Activated naive CD4-positive, alpha-beta T cell treated with anti-CD3 and anti-CD28 coated beads for 36 hours (primary cell): ENCODE data around the gene TSPAN17. TPM values are rescaled to one million over a fixed set of nuclear protein-coding genes. Genes with fewer than 3 reads are reported as not detected.

Source experiments
- CTCF ChIA-PET: fragments of 350-600 bp; sonication (Branson Sonifier 250); formaldehyde crosslinking; loops from one replicate; lab custom pipeline; 2021; ENCODE audit warnings: antibody characterized with exemption; lab: Charles Lee
- DNase-seq: peaks from one replicate; pipeline ENCODE4 v3.0.0-alpha.2; 2020
- H3K27ac Mint-ChIP-seq: one replicate; pipeline ENCODE4 v1.8.0; 2021; ENCODE audit warnings: mild to moderate bottlenecking, mixed read lengths
- H3K27me3 Mint-ChIP-seq: one replicate; pipeline ENCODE4 v1.8.0; 2021; ENCODE audit warnings: low read depth, mixed read lengths
- H3K36me3 Mint-ChIP-seq: one replicate; pipeline ENCODE4 v1.8.0; 2021; ENCODE audit warnings: low read depth, mixed read lengths
- H3K4me1 Mint-ChIP-seq: one replicate; pipeline ENCODE4 v1.8.0; 2021; ENCODE audit warnings: low read depth, mixed read lengths
- H3K4me3 Mint-ChIP-seq: one replicate; pipeline ENCODE4 v1.8.0; 2021; ENCODE audit warnings: mild to moderate bottlenecking, moderate library complexity, mixed read lengths
- H3K9me3 Mint-ChIP-seq: one replicate; pipeline ENCODE4 v1.8.0; 2021; ENCODE audit warnings: mixed read lengths
- intact Hi-C: fragments of 100-400 bp; cut with micrococcal nuclease; formaldehyde crosslinking; loops from one replicate; pipeline ENCODE4 v1.15.1; 2023
- total RNA-seq, 2 experiments: library from RNA; stranded (reverse); gene quantifications; one replicate each; pipeline ENCODE4 v1.2.3, GENCODE V29; 2021

The TSPAN17 gene
- total RNA-seq, 2 experiments from 2014 or later: 17.2 to 17.4 TPM

DNA sequence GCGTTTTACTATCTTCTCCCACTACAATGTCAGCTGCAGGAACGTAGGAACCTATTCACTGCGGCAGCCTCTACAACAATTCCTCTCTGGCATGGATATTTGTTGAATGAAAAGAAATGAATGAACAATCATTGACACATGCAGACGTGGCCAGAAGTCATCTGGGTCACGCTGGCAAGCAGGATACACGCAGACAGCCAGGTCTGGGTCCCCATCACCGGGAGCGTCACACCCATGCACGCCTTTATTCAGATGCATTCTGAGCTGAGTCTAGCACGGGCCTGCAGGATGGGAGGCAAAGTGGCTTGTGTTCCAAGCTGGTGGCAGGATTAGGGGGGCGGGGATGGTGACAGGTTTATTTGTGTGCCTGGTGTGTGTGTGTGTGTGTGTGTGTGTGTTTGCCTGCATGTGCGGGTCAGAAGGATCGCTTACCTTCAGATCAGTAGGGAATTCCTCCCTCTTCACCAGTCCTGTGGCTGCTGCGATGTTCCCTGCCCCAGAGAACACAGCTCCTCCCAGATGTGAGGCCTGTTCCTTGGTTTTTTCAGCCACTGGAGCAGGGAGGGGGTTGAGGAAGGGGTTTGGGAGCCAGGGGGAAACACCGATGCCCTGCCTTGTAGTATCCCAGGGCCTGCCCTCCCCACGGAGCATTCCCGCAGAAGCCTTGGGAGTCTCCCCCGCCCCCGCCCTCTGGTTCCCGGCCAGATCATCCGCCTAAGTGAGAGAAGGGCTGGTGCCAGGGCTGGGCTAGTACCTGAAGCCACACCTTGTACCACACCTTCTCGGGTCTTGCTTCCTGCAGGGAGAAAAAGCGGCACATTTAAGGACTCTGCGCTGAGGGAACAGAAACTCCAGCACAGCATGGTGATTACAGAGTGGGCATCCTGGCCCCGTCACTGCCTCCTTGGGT is 21.1 kb upstream of the TSPAN17 start:
- no peak for DNase-seq
- CTCF ChIA-PET: interaction anchor here (0.6 to 1.6 kb wide), 2 partner anchors 34 to 117 kb away, joined by 3 to 5 read pairs; no protein-coding TSS in a partner anchor
- Mint-ChIP-seq H3K27me3 (peaks cover 45% of the 10 kb centered on the region), H3K4me3 (no peak overlapping the region), H3K27ac (no peak overlapping the region), H3K4me1 (peaks cover 12% of the 10 kb centered on the region), H3K36me3 (no peaks in the 10 kb centered on the region), H3K9me3 (no peaks in the 10 kb centered on the region)
- intact Hi-C loops: no loop called here

DNA sequence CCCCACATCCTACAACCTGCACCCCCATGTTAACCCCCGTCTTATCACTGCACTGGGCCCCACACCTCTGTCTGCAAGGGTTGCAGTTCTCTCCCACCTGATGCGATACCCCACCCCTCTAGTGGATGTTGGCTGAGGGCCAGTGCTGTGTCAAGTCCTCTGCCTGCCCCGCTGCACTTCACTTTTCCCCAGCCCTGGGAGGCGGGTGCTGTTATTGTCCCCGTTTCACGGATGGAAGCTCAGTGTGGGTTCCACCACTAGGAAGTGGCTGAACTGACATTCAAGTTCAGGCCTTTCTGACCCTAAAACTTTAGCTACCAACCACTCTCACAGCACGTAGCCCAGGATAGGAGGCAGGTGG is 20.4 kb upstream of the TSPAN17 start:
- peaks cover 12% of the 10 kb centered on the region for H3K4me1 Mint-ChIP-seq
- H3K36me3 Mint-ChIP-seq: no peaks in the 10 kb centered on the region
- no peak overlapping the region for H3K27ac Mint-ChIP-seq
- peaks cover 49% of the 10 kb centered on the region for H3K27me3 Mint-ChIP-seq
- intact Hi-C loops: no loop called here
- DNase-seq: no peak
- H3K4me3 Mint-ChIP-seq: no peak overlapping the region
- no peaks in the 10 kb centered on the region for H3K9me3 Mint-ChIP-seq
- CTCF ChIA-PET: interaction anchor here (0.7 kb wide), 1 partner anchor 96 kb away, joined by 3 read pairs; no protein-coding TSS in a partner anchor

DNA sequence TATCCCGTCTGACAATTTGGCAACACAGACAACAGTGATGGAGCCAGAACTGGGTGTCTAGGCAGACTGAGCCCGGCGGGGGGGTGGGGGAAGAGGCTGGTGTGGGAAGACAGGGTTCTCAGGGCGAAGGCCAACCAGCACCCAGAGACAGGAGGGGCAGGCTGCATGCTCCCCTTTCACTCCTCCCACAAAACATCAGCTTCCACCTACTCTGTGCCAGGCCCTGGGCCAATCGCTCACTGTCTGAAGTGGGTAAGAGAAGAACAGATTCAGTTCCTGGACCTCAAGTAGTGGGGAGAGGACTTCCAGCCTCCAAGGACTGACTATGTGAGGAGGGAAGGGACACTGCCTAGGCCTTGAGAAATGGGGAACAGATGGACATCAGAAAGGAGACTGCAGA is 19.7 kb upstream of the TSPAN17 start:
- intact Hi-C loops: no loop called here
- no peak for DNase-seq
- H3K9me3 Mint-ChIP-seq: no peaks in the 10 kb centered on the region
- H3K4me1 Mint-ChIP-seq: peaks cover 12% of the 10 kb centered on the region
- H3K36me3 Mint-ChIP-seq: no peaks in the 10 kb centered on the region
- CTCF ChIA-PET: interaction anchor here (0.7 kb wide), 1 partner anchor 97 kb away, joined by 3 read pairs; no protein-coding TSS in a partner anchor
- no peak overlapping the region for H3K27ac Mint-ChIP-seq
- no peak overlapping the region for H3K4me3 Mint-ChIP-seq
- peaks cover 51% of the 10 kb centered on the region for H3K27me3 Mint-ChIP-seq

DNA sequence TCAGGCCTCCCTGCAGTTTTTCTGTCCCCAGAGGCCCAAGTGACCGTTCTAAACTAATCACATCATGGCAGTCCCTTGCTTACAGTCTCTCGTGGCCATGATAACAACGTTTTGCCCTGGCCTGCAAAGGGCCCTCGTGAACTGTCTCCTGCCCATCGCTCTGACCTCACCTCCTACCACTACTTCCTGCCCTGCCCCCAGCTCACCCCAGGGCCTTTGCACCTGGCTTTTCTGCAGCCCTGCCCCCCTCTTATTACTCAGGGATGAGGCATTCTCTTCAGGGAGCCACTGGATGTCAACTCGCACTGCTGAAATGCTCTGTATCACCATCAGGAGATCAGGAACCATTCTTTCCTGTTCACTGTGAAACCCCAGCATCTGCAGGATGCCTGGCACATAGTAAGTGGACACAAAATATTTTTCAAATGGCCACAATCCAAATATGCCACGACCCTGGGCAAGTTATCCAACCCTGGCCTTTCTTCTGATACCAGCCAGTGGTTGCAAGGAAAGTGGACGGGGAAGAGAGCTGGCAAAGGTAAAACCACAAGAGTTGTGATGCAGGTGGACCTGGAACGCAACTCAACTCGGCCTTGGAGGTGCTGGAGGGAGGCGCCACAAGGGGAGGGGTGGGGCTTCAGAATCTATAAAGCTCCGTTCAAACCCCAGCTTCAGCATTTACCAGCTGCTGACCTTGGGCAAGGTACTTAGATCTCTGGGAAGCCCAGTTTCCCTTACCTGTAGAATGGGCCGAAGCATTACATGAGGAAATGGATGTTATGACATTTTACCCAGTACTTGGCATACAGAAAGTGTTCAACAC is 18.7 kb upstream of the TSPAN17 start:
- Mint-ChIP-seq H3K4me3 (no peak overlapping the region), H3K27ac (no peak overlapping the region), H3K36me3 (no peaks in the 10 kb centered on the region), H3K27me3 (peaks cover 54% of the 10 kb centered on the region), H3K9me3 (no peaks in the 10 kb centered on the region), H3K4me1 (peaks cover 12% of the 10 kb centered on the region)
- CTCF ChIA-PET: interaction anchor here (1.2 kb wide), 1 partner anchor 59 kb away, joined by 3 read pairs; no protein-coding TSS in a partner anchor
- no peak for DNase-seq
- intact Hi-C loops: no loop called here

DNA sequence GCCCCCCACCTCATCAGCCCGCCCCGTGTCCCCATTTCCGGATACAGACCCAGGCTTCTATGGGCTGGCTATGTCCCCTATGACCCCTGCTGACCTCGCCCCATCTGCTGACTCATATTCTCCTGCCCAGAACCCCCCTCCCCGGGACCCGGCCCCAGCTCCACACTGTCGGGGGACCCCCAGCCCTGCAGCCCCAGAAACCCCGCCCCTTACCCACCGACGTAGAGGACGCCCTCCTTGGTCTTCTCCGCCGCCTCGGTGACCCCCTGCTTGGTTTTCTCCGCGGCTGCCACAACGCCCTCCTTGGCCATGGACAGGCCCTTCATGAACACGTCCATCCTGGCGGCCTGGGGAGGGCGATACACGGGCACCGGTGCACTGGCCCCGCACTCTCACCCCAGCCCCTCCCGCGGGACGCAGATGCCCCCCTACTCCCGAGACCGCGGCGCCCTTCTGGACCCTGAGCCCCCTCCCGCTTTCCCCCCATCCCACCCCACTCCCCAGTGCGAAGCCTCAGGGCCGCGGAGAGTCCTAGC is 17.9 kb upstream of the TSPAN17 start:
- H3K27me3 Mint-ChIP-seq: peaks cover 61% of the 10 kb centered on the region
- intact Hi-C loops: no loop called here
- H3K4me1 Mint-ChIP-seq: peaks cover 12% of the 10 kb centered on the region
- DNase-seq: no peak
- no peaks in the 10 kb centered on the region for H3K36me3 Mint-ChIP-seq
- no peak overlapping the region for H3K27ac Mint-ChIP-seq
- H3K9me3 Mint-ChIP-seq: no peaks in the 10 kb centered on the region
- CTCF ChIA-PET: interaction anchor here (1.2 to 1.7 kb wide), 2 partner anchors 56 to 59 kb away, joined by 3 to 4 read pairs; no protein-coding TSS in a partner anchor
- H3K4me3 Mint-ChIP-seq: no peak overlapping the region

DNA sequence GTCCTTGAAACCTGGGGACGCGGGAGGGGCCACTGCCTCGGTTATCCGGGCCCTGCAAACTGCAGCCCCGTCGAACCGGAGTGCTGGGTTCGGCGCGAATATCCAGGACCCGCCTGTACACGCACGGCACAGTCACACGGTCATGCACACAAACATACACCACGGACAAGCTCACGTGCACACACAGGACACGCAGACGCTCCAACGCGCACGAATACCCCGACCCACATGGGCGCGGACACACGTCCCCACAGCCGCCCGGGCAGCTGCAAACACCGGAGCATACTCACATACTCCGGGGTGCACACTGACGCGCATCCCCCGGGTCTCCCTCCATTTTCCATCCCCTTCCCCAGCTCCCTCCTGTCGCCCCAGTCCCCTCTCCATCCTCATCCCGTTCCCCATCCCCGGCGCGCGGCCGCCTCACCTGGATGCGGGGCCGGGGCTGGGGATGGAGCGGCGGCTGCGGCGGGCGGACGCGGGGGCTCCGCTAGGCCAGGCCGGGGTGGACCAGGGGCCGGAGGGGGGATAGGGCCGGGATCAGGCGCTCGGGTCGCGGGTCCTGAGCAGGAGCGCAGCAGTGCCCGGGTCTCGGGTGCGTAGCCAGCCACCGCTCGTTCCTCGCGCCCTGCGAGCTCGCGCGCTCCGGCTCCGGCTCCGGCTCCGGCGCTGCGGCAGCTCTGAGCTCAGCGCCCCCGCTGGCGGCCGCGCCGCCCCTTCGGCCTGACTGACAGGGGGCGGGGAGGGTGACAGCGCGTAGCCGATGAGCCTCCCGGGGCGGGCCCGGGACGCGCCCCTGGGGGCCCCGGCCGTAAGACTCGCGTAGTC is 17.2 kb upstream of the TSPAN17 start, which contains the start of the genes EIF4E1B and SNCB:
Gene EIF4E1B (plus strand): TSS at position 823 of the 828 bp plus-strand sequence. CDS start 12,113 bp downstream, outside the sequence.
Gene SNCB (minus strand): TSS at position 682 of the 828 bp plus-strand sequence. CDS start 880 bp downstream, outside the sequence.
- CTCF ChIA-PET: interaction anchor here (0.9 to 2.2 kb wide), 5 partner anchors 31 to 60 kb away, joined by 3 to 14 read pairs (median 4); no protein-coding TSS in a partner anchor
- peaks cover 12% of the 10 kb centered on the region for H3K4me1 Mint-ChIP-seq
- peak within 1 kb of the TSS; percentile 46 for H3K4me3 Mint-ChIP-seq
- H3K27me3 Mint-ChIP-seq: peaks cover 65% of the 10 kb centered on the region
- DNase-seq: peak; percentile 59
- no peaks in the 10 kb centered on the region for H3K36me3 Mint-ChIP-seq
- H3K9me3 Mint-ChIP-seq: no peaks in the 10 kb centered on the region
- intact Hi-C loops: no loop called here
- no peak within 1 kb of the TSS for H3K27ac Mint-ChIP-seq

DNA sequence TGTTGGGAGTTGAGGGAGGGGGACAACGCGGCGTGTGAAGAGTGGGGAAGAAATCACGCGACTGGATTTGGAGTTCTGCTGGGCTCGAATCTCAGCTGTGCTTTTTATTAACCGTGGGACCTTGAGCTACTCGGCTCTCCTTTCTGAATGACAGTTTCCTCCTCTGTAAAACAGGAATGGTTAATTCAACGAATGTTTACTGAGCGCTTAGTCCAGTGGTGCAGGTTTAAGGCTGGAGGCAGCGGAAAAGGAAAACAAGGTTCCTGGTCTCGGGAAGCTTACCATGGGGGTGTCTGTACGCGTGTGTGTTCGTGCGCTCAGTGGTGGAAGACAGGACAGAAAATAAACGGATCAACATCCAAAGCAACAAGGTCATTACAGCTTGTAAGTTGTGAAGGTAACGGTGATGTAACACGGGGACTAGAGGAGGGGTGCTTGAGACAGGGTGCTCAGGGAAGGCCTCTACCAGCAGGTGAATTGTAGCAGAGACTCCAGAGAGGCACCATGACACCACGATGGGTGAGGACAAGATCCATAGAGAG is 16.5 kb upstream of the TSPAN17 start:
- DNase-seq: no peak
- H3K36me3 Mint-ChIP-seq: no peaks in the 10 kb centered on the region
- peak overlapping the region; percentile 46 for H3K4me3 Mint-ChIP-seq
- intact Hi-C loops: no loop called here
- peaks cover 67% of the 10 kb centered on the region for H3K27me3 Mint-ChIP-seq
- peaks cover 12% of the 10 kb centered on the region for H3K4me1 Mint-ChIP-seq
- no peak overlapping the region for H3K27ac Mint-ChIP-seq
- CTCF ChIA-PET: interaction anchor here (0.6 to 2.2 kb wide), 5 partner anchors 16 to 57 kb away, joined by 3 to 14 read pairs (median 4); no protein-coding TSS in a partner anchor
- H3K9me3 Mint-ChIP-seq: no peaks in the 10 kb centered on the region

DNA sequence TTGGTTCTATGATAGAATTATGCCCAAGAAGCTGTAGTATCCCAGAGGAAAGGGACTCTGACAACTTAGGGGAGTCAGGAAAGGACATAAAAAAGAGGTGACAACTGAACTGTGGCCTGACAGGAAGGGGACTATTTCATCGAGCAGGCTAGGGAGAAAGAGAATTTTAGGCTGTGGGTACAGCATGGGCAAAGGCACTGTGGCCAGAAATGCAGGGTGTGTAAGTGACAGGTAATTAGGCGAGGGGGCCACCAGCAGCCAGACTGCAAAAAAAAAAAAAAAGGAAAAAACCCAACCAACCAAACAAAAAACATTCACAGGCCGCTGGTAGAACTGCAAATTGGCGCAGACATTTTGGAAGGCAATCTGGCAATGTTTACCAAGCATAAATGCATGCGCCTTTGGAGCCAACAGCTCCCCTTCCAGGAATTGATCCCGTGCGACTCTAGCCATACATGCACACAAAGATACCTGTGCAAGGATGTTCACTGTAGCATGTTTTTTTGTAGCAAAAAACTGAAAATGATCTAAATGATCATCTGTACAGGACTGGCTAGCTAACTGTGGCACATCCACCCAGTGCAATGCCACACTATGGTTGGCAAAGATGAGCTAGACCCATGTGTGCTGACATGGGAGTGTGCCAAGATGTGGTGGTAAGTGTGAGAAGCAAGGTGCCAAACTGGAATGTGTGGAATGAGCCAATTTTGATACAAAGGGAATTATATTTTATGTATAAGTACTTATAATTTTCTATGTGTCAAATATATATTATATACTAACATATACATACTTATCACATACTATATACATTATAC is 15.7 kb upstream of the TSPAN17 start:
- Mint-ChIP-seq H3K9me3 (no peaks in the 10 kb centered on the region), H3K4me3 (no peak overlapping the region), H3K4me1 (peaks cover 12% of the 10 kb centered on the region), H3K36me3 (no peaks in the 10 kb centered on the region), H3K27me3 (peaks cover 63% of the 10 kb centered on the region), H3K27ac (no peak overlapping the region)
- DNase-seq: no peak
- CTCF ChIA-PET: interaction anchor here (0.6 to 2.2 kb wide), 4 partner anchors 17 to 58 kb away, joined by 3 to 14 read pairs (median 4); no protein-coding TSS in a partner anchor
- intact Hi-C loops: no loop called here

DNA sequence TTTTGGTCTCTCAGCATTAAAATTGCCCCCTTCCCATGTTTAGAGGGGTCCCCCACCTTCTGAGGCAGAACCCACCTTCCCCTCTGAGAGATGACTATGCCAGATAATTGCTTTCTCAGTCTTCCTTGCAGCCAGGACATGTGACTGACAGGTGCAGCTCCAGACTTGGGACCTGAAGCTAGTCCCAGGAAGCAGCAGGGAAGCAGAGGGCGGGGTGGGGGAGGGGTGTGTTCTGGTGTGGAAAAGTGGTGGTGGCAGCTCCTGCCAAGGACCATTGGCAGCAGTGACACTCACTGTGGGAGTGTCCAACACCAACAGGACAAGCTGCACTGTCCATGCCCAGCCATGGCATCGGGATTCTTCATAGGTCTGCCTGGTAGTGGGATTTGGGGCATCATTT is 14.5 kb upstream of the TSPAN17 start:
- intact Hi-C loops: no loop called here
- DNase-seq: no peak
- CTCF ChIA-PET: interaction anchor here (1.3 kb wide), 1 partner anchor 14 kb away, joined by 6 read pairs; the partner anchor contains the start of gene TSPAN17
- Mint-ChIP-seq H3K9me3 (no peaks in the 10 kb centered on the region), H3K27ac (no peak overlapping the region), H3K4me1 (peaks cover 12% of the 10 kb centered on the region), H3K4me3 (no peak overlapping the region), H3K36me3 (no peaks in the 10 kb centered on the region), H3K27me3 (peaks cover 55% of the 10 kb centered on the region)

DNA sequence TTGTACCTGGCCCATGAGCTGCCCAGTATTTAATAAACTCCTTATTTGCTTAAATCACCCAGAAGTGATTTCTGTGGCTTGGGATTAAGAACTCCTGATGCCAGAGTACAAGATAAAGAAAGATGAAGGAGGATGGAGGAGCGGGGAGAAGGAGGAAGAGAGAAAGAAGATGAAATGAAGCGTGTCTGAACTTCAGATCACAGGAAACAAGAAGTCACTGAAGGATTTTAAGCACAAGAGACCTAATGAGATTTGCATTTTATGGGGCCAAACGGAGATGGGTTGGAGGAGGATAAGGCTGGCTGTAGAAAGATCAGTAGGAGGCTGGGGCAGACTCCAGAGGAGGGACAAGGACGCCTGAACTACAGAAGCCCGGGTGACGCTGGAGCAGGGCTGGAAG is 13.7 kb upstream of the TSPAN17 start:
- intact Hi-C loops: no loop called here
- peaks cover 48% of the 10 kb centered on the region for H3K27me3 Mint-ChIP-seq
- CTCF ChIA-PET: interaction anchor here (1.3 kb wide), 1 partner anchor 14 kb away, joined by 6 read pairs; the partner anchor contains the start of gene TSPAN17

More for the DNA sequence above, 13.7 kb upstream of the TSPAN17 start:
- DNase-seq: no peak
- Mint-ChIP-seq H3K9me3 (no peaks in the 10 kb centered on the region), H3K27ac (no peak overlapping the region), H3K36me3 (no peaks in the 10 kb centered on the region), H3K4me3 (no peak overlapping the region), H3K4me1 (peaks cover 12% of the 10 kb centered on the region)
